HEK293T (cell line): ENCODE results near the gene PAPPA.

Experiments used
- BHLHE40 ChIP-seq: fragments of 450-650 bp; IDR thresholded peaks from 2 replicates; pipeline ENCODE4 v1.6.1; 2016; ENCODE audit warnings: mild to moderate bottlenecking, moderate library complexity, borderline replicate concordance
- CTBP1 ChIP-seq: fragments of 450-650 bp; IDR thresholded peaks from 2 replicates; pipeline ENCODE4 v1.6.1; 2016; ENCODE audit warnings: borderline replicate concordance
- ELF4 ChIP-seq: fragments of 450-650 bp; IDR thresholded peaks from 2 replicates; pipeline ENCODE4 v1.6.1; 2017; ENCODE audit warnings: antibody characterized with exemption
- FOXA1 ChIP-seq: fragments of 450-650 bp; IDR thresholded peaks from 2 replicates; pipeline ENCODE4 v1.6.1; 2016; ENCODE audit warnings: mild to moderate bottlenecking
- FOXM1 ChIP-seq: fragments of 450-650 bp; IDR thresholded peaks from 2 replicates; pipeline ENCODE4 v1.6.1; 2017; ENCODE audit warnings: mild to moderate bottlenecking, borderline replicate concordance
- L3MBTL2 ChIP-seq: fragments of 450-650 bp; conservative IDR thresholded peaks from 2 replicates; pipeline ENCODE4 v1.6.1; 2016; ENCODE audit warnings: mild to moderate bottlenecking
- NFRKB ChIP-seq: fragments of 450-650 bp; IDR thresholded peaks from 2 replicates; pipeline ENCODE4 v1.6.1; 2016; ENCODE audit warnings: mild to moderate bottlenecking, moderate library complexity
- PKNOX1 ChIP-seq: fragments of 450-650 bp; IDR thresholded peaks from 2 replicates; pipeline ENCODE4 v1.6.1; 2016
- SP1 ChIP-seq: fragments of 450-650 bp; IDR thresholded peaks from 2 replicates; pipeline ENCODE4 v1.6.1; 2017
- TARDBP ChIP-seq: fragments of 450-650 bp; IDR thresholded peaks from 2 replicates; pipeline ENCODE4 v1.6.1; 2016
- ZNF384 ChIP-seq: fragments of 450-650 bp; IDR thresholded peaks from 2 replicates; pipeline ENCODE4 v1.6.1; 2016

GRCh38 chr9:116317503-116317902, 163.9 kb downstream of the PAPPA start:
- TF ChIP-seq FOXA1 (no peak), ZNF384 (no peak), FOXM1 (no peak), BHLHE40 (no peak), SP1 (no peak), PKNOX1 (no peak), L3MBTL2 (no peak), TARDBP (no peak), NFRKB (no peak), ELF4 (no peak), CTBP1 (no peak)
